ENCODE data around the gene EZR.

EZR gene

DNA sequence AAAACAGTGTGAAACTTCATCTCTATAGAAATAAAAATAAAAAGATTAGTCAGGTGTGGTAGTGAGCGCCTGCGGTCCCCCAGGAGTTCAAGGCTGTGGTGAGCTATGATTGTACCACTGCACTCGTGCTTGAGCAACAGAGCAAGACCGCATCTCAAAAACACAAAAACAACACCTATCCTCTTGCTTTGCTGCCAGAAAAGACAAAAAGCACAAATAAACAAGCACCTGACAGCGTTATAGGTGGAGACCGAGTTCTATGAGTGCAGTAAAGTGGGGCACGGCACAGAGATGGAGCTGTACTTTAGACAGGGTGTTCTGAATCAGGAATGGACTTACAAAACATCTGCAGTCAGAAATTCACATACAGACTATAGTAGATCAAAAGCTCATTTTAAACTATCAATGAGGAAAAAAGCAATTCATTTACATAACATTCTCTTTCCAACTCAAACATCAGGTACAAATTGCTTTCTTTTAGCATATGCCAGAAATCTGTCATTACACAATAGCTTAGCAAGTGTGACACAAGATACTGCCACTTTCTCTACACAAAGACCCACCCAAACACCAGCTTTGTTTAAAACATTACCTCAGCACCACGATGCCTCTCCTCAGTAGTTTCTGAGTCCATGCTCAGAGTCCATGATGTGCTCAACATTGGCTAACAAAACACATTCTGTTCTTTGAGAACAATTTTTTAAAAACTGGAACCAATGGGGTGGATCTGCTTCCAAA, 10.1 kb downstream of the EZR start:
- Histone ChIP-seq H3K4me1 (peaks cover 8% of the 10 kb centered on the region), H3K4me3 (ENCODE audit: low read depth, low read length) (no peak overlapping the region), H3K36me3 (peaks cover 21% of the 10 kb centered on the region), H3K9me3 (no peaks in the 10 kb centered on the region), H3K27me3 (no peaks in the 10 kb centered on the region)
- TF ChIP-seq, protein P1, sequence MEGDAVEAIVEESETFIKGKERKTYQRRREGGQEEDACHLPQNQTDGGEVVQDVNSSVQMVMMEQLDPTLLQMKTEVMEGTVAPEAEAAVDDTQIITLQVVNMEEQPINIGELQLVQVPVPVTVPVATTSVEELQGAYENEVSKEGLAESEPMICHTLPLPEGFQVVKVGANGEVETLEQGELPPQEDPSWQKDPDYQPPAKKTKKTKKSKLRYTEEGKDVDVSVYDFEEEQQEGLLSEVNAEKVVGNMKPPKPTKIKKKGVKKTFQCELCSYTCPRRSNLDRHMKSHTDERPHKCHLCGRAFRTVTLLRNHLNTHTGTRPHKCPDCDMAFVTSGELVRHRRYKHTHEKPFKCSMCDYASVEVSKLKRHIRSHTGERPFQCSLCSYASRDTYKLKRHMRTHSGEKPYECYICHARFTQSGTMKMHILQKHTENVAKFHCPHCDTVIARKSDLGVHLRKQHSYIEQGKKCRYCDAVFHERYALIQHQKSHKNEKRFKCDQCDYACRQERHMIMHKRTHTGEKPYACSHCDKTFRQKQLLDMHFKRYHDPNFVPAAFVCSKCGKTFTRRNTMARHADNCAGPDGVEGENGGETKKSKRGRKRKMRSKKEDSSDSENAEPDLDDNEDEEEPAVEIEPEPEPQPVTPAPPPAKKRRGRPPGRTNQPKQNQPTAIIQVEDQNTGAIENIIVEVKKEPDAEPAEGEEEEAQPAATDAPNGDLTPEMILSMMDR (IDR thresholded peaks at IDR 0.05; ENCODE audit: low read depth, low read length), result no peak
- DNase-seq, result no peak

DNA sequence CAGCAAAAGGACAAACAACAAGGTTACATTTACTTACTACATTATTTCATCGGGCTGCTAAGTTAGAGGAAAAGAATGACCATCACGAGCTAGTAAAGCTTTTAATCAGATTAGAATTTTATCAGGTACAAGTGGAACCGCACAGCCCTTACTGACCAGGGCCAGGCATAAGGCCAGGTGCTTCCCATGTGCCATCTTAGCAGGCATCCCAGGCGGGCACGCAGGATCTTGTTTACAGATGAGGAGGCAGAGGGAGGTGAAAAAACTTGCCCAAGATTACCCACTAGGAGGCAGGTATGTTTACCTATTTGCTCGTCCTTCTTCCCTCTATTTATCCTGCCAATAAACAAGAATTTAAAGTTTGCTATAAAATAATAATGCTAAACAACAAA, 10.7 kb downstream of the EZR start:
- no peak for DNase-seq
- TF ChIP-seq, protein P1 (IDR thresholded peaks at IDR 0.05; ENCODE audit: low read depth, low read length), result no peak
- peaks cover 19% of the 10 kb centered on the region for H3K36me3 ChIP-seq
- H3K4me3 ChIP-seq (ENCODE audit: low read depth, low read length), result no peak overlapping the region
- H3K4me1 ChIP-seq, result peaks cover 13% of the 10 kb centered on the region
- no peaks in the 10 kb centered on the region for H3K9me3 ChIP-seq
- H3K27me3 ChIP-seq, result no peaks in the 10 kb centered on the region

DNA sequence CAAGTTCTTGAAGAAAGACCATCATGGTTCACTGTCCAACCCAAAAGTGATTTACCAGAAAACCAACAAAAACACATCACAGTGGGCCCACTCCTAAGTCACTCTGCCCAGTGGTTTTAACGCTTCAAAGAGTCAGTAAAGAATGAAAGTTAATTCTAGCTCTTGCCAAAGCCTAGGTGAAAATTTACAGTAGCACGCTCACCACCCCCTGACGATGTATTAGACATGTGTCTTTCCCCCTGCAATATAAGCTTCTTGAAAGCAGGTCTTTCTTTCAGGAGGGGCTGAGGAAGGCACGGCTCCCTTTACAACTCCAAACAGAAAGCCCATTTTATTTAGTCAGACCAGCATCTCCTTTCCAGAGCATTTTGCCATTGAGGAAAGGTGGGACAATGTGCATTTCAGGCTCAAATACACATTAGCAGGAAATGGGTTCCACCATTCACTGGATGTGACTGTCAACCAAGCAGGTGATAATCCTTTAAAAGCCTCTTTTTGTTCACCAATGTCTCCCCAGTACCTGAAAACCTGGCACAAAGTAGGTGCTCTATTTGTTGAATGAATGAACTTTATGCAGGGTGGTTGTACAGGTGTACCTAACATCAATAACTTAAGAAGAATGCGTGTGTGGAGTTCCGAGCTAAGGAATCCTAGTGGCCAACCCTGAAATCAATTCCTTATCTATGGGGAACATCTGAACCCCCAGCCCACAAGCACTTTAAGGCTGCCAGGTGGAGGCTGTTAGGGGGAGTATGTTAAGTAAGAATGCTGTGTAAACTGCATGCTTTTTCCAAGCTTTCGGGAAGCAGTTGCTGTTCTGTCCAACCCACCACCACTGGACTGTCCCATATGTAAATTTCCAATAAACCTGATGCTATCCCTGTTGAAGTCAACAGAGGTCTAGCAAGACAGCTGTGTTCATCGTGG, 11.4 kb downstream of the EZR start:
- Histone ChIP-seq H3K4me3 (ENCODE audit: low read depth, low read length) (no peak overlapping the region), H3K9me3 (no peaks in the 10 kb centered on the region), H3K4me1 (peaks cover 15% of the 10 kb centered on the region), H3K36me3 (peaks cover 12% of the 10 kb centered on the region), H3K27me3 (no peaks in the 10 kb centered on the region)
- DNase-seq, result no peak
- TF ChIP-seq, protein P1 (IDR thresholded peaks at IDR 0.05; ENCODE audit: low read depth, low read length), result no peak

GRCh38 chr6:158805698-158806377, 13.3 kb downstream of the EZR start:
- no peak overlapping the region for H3K4me3 ChIP-seq (ENCODE audit: low read depth, low read length)
- H3K9me3 ChIP-seq, result no peaks in the 10 kb centered on the region
- peaks cover 10% of the 10 kb centered on the region for H3K36me3 ChIP-seq
- H3K4me1 ChIP-seq, result peaks cover 30% of the 10 kb centered on the region
- TF ChIP-seq, protein P1 (IDR thresholded peaks at IDR 0.05; ENCODE audit: low read depth, low read length), result no peak
- no peak for DNase-seq
- no peaks in the 10 kb centered on the region for H3K27me3 ChIP-seq

DNA sequence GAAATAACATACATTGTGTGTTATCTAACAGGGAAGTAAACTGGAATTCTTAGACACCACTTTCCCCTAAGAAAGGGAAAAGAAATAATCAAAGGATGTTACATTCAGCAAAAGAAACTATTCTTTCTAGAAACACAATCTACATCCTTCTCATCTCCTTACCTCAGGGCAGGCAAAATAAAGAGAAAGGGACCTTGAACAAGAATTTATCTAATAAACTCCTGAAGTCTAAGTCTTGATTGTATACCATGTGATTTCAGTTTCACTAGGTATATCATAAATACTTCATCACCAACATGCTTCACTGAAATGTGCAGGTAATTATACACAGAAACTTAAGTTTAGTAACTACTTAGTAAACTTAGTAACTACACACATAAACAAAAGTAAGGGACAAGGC, 15.0 kb downstream of the EZR start:
- Histone ChIP-seq H3K36me3 (peaks cover 9% of the 10 kb centered on the region), H3K4me1 (peaks cover 38% of the 10 kb centered on the region), H3K27me3 (no peaks in the 10 kb centered on the region), H3K9me3 (no peaks in the 10 kb centered on the region), H3K4me3 (ENCODE audit: low read depth, low read length) (no peak overlapping the region)
- DNase-seq, result no peak
- TF ChIP-seq, protein P1 (IDR thresholded peaks at IDR 0.05; ENCODE audit: low read depth, low read length), result no peak
